HG02571 (cell line): ENCODE results near the gene ANXA2.

Source experiments
- ATAC-seq: cut with Tn5 transposase; IDR thresholded peaks from one replicate; pipeline ENCODE4 v1.9.1; 2021; ENCODE audit warnings: mild to moderate bottlenecking, moderate library complexity; ENCODE audit not compliant: unreplicated experiment

ANXA2 gene

DNA sequence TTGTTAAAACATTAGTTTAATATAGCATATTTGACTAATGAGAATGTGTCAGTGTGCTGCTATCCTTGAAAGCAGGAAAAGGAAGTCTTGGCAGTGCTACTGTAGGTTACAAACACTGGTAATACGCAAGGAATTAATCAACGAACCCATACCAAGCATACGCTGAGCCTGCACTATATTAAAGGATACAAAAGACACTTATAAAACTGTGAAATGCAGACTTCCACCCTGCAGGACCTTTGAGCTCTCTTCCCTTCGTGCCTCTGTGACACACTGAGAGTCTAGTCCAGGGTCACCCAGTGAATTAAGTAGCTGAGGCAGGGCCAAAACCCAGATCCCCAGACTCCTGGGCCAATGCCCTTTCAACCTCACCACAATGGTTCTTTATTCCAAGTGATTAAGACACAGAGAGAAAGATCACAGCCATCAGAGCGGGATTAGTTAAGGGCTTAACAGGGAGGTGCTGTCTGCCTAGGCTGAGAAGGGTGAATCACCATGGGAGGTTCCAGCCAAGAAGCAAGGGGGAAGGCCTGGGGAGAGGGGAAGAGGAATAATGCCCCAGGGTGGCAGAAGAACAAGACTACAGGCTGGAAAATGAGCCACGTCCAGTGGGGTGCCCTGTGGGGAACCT is 6.8 kb downstream of the ANXA2 start:
- ATAC-seq, result no peak

DNA sequence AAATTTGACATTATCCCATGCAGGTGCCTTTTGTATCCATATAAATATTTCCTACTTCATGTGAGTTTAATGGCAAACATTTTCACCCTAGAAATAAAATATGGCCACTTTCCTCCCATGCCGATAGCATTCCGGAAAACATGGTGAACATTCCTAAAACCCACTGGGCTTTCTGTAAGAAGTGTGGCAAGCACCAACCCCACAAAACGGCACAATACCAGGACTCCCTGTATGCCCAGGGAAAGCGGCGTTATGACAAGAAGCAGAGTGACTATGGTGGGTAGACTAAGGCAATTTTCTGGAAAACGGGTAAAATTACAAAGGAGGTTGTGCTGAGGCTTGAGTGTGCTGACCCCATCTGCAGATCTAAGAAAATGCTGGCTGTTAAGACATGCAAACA is 7.6 kb downstream of the ANXA2 start:
- no peak for ATAC-seq

DNA sequence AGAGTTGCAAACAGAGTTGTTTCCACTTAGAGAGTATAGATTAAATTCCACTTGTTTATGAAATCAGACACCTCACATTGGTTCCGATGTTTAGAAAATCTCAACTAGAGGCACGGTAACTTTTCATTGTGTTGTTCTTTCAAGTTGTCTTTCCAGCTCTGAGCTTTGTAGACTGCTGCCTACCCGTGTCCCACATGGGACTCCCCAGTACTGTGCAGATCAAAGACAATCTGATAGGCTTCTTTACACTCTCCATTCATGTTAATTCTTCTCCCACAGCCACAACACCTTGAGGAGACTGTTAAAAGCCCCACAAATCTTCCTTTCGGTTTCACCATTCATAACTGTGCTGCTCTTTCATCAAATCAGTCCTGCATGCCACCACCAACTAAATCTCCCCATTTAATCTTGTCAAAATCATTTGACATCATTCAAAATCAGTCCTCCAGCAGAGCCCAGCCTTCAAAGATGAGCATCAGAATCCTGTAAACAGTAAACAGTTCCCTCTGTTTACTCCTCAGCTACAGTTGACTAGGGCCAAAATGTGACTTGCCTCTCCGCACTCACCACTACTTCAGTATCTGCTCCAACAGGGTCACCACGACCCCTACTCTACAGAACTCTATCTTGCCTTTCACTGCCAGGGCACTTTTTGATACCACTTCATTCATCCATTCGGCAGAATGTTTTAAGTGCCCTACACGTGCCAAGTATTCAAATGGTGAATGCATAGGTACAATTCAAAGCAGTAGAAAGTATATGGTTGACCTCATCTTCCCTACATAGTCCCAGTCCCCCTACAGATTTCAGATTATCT is 8.3 kb downstream of the ANXA2 start:
- ATAC-seq, result peak; percentile 77

DNA sequence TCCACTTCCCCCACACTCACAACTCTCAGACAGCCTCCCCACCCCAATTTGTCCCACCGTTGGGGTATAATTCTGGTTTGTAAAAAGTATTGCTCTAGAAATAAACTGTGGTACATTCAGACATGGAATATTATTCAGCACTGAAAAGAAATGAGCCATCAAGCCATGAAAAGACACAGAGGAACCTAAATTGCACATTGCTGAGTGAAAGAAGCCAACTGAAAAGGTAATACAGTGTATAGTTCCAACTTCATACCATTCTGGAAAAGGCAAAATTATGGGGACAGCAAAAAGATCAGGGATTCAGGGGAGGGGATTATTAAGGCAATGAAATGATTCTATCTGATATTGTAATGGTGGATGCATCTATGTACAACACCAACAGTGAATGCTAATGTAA is 10.5 kb downstream of the ANXA2 start:
- no peak for ATAC-seq

DNA sequence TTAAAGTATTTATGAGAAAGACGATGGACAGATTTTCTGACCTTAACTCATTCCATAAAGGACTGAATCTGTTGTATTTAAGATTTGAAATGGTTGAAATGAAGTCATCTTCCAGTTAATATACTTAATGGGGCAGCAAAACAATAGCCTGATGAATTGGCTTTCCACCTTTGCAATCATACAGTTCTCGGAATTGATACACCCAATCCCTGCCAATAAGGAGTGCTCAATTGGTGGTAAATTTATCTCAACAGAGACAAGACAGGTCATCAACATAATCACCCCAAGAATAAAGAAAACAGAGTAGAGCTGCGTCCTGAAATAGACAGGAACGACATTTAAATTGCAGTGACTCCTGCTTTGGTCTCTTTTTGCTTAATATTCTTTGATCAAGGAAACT is 11.2 kb downstream of the ANXA2 start:
- ATAC-seq, result no peak

DNA sequence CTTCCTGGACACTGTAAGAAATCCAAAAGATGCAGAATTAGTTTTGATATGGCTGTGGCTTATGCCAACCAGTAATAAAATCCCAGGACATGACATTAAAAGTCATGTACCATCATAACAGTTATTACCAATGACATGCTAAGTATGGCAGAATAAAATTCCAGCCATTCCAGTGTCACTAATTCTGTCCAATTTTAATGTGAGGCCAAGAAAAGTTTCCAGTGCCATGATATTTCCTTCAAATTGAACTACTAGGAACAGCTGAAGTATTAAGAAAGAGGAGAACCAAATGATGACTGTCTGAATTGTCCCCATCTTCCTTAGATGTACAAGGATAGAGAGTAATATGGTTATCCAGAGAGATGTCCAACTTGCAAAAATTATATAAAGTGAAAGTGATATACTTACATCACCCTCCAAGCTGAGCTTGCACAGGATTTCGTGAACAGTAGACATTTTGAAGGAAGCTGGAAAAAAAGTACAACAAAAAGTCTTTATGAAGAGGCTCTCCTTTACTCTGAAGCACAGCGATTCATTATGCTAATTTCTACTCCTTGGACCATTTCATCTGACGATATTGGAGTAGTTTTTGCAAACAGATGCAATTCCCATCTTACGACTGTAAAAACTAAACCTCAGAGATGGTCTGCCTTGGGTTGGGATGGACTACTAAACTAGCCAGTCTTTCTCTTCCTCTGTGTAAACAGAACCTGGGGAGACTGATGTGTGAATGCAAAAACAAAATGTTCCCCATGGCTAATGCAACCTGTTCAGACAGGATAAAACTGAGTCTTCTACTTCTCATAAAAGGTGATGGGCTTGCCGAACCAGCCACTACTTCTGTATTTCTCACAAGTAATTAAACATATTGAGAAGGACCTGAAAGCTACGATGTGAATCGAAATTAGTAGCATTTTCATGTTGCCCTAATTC is 11.9 kb downstream of the ANXA2 start:
- ATAC-seq, result no peak

DNA sequence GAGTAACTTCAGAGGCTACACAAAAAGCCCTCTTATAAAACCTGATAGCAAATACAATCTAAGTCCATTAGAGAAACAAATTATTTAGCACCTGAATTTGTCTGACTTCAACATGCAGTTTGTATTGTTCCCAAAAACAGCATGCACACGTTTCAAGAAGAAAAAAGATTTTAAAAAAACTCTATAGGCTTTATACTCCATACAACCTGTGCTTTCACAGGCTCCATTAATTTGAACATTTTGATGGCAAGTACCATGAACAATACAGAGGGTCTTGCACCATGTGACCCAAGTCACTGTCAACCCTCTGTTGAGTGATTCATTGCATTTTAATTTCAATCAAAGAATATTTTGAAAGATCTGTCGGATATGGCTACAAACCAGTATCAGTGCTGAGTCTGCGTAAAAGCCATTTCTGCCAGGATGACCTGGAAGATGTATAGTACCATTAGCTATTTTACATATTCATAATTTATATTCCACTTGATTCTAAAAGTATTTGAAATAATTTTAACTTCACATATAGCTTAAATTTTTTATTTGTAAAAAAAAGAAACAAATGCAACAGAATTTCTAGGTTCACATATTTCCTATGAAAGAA is 13.2 kb downstream of the ANXA2 start:
- no peak for ATAC-seq

DNA sequence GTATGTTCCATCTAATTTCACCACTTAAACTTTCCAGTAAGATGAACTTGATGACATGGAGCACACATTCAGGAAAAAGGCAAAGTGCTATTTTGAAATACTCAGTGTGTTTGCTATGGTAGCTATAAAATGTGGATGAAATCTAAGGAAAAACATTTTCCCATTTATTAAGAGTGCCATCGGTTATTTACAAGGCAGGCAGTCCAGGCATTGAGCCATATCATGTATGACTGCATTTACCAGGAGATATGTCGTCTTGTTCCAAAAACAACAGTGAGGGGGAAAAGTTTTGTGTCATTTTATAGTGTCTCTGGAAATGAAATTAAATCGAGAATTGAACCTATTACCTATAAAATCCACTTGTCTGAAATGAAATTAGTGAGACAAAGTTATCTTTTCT is 13.7 kb downstream of the ANXA2 start:
- no peak for ATAC-seq

DNA sequence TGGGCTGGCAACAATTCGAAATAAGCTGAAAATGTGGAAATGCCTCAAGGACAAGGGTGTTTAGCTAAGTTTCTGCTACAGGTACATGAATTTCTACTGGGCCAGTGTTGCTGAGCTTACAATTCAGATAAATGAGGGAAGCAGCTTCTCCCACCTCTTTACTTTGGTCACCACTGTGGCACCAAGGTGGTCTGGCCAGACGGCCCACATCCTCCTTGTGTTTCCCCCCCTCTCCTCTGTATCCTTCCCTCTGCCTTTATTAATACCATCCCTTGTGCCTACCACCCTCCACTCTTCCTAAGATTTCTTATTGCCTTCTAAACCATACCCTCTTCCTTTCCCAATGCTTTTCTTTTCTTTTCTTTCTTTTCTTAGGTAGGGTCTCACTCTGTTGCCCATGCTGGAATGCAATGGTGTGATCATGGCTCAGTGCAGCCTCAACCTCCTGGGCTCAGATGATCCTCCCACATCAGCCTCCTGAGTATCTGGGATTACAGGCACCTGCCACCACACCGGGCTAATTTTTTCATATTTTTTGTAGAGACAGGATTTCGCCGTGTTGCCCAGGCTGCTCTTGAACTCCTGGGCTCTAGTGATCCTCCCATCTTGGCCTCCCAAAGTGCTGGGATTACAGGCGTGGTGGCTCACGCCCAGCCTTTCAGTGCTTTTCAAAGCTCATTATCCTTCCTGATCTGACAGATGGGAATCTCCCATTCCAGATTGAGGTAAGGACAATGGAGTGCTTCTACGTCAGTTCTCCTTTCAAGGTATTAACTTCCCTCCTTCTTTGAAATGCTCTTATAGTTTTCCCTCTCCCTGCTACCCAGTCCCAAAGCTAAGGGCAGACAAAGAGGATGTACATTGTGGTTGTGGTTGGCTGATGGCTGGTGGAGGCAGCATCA is 14.8 kb downstream of the ANXA2 start:
- no peak for ATAC-seq

DNA sequence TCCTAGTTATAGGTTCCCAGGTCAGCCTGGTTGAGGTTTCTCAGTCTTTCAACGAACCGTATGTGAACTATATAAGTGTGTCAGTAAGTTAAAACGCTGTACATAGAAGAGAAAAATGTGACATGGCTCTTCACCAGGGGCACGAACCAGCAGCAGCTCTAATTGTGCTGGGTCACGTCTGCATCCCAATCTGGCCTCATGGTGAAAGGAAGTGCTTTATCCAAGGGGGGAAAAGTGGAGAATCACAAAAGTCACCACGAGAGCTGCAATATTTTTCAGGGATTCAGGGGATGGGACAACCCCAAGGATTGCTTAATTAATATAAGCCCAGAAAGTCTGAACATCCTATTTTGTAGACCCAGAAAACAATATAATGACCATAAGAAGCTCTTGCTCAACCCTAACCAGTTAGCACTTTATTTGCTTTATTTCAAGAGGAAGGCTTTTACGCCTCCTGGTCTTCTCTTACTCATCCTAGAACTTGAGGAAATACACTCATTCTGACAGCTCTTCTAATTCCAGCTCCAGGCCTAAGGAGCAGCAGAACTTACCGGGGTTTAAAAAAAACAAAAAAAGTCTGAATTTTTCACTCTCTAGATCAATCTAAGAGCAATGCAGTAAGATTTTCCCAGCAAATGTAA is 16.5 kb downstream of the ANXA2 start:
- ATAC-seq, result no peak

DNA sequence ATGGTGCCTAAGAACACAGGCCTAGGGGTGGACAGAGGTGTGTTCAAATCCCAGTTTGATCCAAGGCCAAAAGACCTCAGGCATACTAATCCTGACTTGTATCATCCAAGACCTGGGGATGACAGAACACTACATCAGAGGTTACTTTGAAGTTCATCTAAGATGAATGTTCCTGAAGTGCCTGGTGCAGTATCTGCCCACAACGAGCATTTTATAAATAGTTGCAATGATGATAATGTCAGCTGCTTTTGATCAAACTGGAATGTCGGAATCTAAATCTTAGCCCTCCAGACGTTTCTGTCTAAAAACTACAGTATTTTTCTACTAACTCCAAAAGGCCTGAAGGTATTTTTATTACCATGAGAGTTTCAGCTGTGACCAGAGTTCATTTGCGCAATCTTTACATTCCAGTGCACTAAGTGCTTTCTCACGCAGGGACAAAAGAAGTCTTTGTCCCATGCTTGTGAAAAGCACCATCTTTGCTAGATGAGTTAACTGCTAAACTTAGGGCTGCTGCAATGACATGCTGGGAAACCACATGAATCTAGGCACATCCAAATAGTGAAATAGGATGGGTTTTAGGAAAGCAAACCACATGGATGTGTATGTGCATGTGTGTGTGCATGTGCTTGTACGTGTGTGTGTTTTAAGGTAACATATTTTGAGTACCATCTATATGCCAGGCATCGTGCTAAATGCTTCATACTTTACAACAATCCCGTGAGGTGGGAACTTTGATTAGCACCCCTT is 18.1 kb downstream of the ANXA2 start:
- ATAC-seq, result no peak

DNA sequence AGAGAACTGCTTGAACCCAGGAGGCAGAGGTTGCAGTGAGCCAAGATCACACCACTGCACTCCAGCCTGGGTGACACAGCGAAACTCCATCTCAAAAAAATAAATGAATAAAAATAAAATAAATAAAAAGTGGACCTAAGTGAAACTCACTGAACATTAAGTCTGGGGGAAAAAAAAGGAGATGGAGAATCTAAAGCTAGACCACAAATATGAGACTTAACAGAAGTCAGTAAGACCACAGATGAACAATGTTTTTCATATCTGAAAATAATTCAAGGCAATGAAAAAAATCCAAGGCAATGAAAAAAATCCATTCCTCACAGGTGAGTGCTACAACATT is 18.6 kb downstream of the ANXA2 start:
- no peak for ATAC-seq

DNA sequence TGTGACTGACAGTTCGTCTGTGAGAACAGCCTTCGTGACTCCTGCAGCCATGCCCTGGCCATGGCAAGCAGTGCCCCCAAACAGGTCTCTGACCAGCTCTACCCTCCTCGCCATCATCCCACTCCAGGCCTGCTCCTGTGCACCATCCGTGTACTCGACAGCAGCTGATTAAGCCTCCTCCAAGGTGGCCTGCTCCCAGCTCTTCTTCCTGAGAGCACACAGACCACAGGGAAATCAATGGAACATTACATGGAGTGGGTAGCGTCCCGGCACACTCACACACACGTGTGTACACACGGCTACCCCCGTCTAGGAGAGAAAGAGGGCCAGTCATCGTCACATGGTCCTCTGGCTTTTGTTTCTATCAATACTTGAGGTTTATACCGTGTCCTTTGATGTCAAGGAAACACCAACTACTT is 21.1 kb downstream of the ANXA2 start:
- no peak for ATAC-seq

DNA sequence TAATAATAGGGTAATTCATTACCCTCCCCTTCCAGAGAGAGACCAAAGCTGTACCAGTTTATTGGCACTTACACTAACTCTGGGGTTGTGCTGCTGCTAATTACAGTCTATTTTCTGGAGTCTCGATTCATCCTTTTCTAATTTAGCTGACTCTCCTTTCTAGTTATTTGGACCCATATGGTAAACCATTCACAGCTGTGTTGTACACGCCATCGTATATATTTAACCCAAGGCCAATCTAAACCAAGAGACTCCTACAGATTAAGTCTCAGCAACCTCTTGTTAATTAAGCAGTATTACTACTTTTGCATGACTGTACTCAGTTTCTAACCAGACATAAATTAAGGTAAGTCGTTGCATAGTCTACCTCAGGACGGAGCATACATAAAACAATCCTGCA is 22.5 kb downstream of the ANXA2 start:
- no peak for ATAC-seq

DNA sequence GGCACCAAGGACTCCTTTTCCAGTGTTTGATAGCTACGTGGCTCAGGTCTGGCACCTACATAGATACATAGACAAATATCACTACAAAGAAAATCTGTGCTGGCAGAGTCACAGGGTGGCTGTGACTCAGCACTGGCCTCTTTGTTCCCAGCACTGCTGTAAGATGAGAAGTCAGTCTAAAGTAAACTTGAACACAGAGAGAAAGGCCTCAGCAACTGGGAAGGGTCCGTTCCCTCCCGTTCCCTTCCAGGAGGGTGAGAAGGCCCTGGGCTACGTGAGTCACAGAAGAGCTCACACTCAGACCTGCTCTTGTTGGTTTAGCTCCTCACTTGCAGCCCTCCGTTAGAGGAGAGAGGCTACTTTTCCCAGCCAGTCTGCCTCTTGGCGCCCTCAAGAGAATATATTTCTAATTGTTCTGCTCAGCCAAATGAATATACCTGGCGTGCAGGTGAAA is 23.1 kb downstream of the ANXA2 start:
- ATAC-seq, result no peak

DNA sequence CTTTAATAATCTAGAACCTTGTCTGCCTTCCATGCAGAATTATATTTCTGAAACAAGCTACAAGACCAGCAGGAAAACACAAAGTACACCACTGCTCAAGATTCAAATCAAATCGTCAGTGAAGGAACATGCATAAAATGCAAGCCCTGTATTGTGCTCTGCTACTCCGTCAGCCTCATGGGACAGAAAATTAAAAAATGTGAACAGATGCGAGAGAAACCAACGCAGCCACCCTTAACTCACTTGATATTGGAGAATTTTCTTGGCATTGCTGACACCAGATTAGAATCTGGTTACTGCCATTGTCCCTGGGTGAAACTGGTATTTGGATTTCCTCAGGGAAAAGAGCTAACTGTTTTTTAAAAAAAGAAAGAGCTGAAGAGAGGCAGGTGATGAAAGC is 23.6 kb downstream of the ANXA2 start:
- ATAC-seq, result no peak

DNA sequence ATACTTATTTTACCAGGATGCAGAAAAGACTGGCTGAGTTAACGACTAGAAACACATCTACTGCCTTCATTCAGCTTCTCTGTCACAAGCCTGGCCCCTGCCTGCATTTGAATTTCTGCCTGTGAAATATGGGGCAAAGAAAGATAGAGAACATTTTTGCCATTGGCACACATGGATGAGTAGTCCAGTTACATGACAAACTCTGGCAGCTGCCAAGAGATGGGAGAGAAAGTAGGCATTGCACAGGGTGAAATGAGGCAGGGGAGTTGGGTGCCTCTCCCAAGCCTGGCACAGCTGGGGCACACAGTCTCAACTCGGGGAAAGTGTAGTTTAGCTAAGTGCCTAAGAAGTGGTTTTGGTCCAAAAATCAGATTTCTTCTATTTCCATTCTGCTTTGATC is 24.0 kb downstream of the ANXA2 start:
- no peak for ATAC-seq

DNA sequence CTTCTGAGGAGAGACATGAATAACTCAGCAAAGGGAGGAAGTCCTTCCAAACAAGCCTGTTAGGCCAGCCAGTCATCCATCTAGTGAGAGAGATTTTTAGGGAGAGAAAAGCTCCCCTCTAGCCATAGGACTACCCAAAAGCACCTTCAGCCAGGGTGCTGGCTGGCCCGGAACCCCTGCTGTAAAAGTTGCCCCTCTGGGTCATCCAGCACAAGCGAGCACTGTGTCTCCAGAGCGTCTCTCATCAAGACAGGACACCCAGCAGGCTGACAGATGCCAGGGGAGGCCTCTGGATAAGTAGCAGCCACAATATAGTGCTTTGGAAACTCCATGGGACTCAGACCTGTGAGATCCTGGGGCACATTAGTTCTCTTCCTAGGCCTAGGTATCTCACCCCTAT is 24.5 kb downstream of the ANXA2 start:
- no peak for ATAC-seq

DNA sequence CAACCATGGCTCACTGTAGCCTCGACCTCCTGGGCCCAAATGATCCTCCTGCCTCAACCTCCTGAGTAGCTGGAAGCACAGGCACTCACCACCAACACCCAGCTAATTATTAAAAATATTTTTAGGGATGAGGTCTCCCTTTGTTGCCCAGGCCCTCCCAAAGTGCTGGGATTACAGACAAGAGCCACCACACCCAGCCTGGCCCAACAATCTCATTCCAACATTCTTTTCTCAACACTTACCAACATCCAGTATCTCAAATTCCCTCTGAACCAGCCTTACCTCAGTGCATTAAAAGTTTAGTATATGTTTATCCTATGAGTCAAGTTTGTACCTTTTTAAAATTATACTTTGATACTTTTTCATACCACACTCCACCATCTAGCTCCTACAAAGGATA is 25.0 kb downstream of the ANXA2 start:
- ATAC-seq, result no peak
